HG03159 (cell line): Measurements from ENCODE around the gene STXBP1.

Experiments
- ATAC-seq: cut with Tn5 transposase; IDR thresholded peaks from one replicate; pipeline ENCODE4 v1.9.1; 2021; ENCODE audit warnings: mild to moderate bottlenecking, moderate library complexity; ENCODE audit not compliant: unreplicated experiment

STXBP1 gene

DNA sequence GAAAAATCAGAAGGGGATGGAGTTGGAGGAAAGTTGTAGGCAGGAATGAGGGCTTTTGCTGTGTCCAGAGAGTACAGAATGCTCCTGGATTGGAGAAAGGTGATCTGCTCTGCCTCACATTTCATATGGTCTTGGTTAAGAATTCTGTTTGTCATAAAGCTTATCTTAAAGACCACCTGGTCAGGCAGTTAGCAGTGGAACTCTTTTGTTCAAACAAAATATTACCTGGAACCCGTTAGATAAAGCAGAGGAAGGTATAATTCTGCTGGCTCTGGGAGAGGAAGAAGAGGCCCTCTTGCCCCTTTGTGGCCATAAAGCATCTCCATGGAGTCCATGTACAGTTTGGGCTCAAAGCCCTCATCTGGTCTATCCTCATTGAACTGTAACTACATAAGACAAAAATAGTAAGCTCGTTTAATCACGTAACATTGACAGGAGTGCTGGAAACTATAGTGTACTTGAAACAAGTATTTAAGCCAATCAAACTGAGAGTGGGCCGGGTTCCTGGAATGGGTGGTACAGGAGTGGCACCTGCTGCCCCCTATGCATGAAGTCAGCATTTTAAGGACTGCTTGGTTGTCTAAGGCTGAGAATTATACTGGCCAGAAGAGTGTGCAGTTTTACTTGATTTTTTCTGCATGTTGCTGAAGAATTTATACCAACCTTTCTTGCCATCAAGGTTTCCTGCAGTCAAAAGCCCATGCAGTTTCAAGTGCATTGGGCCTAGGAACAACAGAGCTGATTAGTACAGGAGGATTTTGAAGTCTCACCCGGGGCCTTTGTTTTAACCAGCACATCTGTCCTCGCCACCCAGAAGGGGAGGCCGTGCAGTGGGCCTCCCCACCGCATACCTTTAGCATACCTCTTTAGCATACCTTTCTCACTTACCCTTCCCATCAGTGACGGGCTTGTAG, 39.9 kb downstream of the STXBP1 start:
- no peak for ATAC-seq

DNA sequence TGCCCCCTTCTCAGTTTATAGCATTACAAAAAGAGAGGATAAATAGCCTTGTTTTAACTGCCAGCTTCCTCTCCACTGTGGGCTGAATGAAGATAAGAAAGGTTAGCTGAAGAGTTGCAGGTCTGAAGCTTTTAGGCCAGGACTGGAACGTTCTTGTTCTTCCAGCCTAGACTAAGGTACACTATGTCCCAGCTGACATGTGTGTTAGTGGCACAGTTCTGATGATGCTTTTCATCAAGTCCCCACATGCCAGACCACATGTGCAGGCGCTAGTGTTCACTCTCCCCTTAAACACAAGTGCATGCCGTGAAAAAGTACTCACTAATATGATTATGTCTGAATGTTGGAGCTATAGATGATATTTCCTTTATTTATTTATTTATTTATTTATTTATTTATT, 40.7 kb downstream of the STXBP1 start:
- no peak for ATAC-seq

DNA sequence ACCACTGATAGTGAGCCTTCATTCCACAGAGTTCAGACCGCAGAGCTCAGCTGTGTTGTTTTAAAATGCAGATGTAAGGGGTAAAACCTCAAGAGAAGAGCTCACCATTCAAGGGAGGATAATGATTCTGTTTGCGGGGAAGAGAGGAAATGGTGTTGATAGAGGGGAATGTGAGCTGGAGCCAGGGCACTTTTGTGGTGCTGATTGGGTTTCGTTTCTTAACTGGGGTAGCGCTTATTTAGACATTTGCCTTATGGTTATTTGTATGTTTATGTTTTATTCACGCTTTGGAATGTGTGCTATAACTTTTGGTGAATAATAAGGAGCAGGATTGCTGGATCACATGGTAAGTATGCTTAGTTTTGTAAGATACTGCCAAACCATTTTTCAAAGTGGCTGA, 42.5 kb downstream of the STXBP1 start:
- no peak for ATAC-seq

DNA sequence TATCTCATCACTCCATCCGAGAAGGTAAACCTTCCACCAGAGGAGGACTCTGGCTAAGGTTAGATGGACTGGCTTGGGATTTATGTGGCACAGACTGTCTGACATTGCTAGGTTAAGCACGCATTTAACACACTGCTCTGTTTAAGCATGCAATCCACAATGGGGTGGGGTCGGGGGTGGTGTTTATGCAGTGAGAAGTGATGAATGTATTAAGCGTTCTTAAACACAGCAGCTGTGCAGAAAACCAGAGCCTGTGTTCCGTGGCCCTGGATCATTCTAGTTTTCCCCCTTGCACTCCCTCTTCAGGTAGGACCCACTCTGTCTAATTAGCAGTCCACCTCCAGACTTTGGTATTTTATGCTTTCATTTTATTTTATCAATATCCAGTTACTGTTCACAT, 46.4 kb downstream of the STXBP1 start:
- no peak for ATAC-seq

DNA sequence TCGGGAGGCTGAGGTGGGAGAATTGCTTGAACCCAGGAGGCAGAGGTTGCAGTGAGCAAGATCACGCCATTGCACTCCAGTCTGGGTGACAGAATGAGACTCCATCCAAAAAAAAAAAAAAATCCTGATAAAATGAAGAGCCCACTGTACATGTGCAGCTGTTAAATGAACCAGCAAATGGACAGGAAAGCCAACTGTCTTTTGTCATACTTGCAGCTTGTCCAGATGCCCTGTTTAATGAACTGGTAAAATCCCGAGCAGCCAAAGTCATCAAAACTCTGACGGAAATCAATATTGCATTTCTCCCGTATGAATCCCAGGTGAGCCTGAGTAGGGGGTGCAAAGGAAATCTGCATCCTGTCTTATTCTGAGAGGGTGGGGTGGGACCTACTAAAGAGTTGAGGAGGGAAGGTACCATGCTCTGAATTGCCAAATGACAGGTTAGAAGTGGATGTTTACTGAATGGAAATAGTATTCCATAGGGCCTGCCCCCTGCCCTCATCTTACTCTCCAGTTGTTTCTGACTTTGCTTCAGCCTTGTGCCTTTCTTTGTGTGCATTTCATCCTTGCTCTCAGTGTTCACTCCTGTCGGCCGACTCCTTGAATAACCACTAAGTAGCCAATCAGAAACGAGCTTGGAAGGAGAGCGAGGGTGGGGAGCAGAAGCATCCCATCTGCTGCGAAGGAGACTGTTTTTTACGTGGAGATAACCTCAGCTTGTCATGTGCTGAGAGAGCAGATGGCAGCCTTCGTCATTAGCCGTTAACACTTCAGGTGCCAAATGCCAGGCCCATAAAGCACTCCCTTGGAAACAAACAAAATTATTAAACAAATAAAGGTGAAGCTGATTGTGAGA, 49.0 kb downstream of the STXBP1 start:
- no peak for ATAC-seq

DNA sequence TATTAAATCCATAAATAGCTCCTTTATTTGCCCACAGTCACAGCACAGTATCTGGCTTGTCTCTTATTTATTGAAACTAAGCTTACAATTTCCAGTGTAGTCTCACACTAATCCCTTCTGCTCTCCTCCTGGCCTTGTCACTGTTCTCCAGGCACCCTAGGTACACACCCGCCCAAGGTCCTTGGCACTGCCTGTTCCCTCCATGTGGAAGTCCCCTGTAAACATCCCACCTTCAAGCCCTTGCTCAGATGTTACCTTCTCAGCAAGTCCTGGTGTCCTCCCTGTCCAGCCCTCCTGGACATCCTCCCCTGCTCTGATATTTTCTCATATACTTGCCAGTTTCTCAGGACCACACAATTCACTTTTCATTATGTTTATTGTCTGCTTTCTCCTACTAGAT, 50.5 kb downstream of the STXBP1 start:
- no peak for ATAC-seq

DNA sequence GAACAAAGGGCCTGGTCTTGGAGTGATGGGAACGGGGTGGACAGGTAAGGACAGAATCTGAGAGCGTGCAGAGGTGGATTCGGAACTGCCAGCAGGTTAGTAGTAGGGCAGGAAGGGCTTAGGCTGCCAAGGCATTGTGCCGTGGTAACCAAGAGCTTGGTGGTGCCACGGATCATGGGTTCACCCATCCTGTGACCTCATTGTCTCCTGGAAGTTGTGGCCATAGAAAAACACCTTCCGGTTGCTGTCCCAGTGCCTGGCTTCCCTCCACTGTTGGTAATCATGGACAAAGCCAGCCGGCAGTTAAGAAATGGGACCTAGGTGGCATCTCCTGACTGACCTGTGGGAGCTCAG, 52.2 kb downstream of the STXBP1 start:
- ATAC-seq: no peak

DNA sequence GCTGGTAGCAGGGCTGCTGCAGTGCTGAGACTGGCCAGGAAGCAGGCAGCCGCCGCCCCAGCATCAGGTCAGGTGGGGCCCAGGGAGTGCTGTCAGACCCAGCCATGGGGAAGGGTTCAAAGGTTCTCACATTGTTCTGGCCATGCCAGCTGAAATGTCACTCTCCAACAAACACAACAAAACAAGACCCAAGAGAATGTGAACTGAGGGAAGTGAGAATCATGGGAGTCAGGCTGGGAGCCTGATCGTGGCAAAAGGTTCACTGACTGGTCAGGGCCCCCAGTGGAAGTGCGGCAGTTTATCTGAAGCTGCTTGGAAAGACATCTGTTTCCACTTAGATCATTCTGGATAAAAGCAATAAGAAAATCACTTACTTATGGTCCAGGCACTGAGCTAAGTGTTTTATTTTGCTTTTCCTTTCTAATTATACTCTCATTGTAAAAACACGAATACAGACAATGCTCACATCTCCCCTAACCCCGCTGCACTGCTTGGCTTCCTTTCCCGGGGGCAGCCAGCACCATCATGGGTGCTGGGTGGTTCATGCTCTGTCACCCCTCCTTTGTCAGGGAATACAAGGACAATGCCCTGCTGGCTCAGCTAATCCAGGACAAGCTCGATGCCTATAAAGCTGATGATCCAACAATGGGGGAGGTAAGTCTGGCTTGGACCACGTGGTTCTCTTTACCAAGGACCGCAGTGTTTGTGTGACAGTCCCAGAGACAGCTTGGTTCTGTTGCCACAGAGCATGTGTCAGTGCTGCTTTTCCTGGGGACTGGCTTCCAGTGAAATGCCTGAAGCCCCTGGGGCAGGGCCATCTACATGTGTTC, 52.8 kb downstream of the STXBP1 start:
- ATAC-seq: no peak

DNA sequence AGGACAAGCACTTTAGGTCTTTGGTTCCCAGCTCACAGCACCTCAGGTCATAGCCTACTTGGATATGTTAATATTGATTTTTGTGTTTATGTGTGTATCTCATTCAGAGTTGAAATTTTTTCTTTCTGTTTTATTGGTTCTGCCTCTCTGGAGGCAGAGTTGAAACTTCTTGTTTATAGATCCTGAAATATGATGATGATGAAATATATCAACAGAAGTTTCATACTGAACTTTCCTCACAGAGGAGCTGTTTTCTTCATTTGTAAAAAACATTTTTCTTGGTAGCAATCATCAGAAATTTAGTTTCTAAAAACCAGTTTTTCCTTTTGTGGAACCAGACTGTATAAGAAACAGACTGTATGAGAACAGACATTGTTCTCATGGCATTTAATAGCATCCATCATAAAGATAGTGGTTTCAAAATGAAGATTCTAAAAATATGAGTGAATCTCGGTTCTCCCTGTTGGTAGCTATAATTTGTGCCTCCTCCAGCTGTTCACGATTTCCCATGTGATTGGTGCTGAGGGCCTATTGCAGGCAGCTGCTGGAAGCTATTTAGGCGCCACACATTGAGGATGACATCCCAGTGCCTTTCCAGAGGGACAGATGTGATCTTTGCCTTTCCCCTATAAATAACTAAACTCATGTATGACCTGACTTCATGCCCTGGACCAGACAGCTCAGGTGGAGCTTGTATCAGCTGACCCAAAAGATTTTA, 55.2 kb downstream of the STXBP1 start:
- no peak for ATAC-seq

DNA sequence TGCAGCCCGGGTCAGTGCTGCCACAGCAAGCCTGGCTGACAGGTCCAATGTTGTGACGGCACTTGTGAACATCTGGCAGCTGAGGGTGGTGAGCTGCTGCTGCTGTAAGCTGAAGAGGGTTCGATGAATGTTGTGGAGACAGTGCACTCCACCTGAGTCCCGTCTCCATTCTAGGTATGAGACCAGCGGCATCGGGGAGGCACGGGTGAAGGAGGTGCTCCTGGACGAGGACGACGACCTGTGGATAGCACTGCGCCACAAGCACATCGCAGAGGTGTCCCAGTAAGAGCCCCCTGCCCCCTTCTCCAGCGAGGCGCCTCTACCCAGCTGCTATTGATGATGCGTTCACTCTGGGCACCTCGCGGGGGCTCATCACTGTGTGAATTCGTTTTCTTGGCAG, 55.8 kb downstream of the STXBP1 start:
- ATAC-seq: no peak

DNA sequence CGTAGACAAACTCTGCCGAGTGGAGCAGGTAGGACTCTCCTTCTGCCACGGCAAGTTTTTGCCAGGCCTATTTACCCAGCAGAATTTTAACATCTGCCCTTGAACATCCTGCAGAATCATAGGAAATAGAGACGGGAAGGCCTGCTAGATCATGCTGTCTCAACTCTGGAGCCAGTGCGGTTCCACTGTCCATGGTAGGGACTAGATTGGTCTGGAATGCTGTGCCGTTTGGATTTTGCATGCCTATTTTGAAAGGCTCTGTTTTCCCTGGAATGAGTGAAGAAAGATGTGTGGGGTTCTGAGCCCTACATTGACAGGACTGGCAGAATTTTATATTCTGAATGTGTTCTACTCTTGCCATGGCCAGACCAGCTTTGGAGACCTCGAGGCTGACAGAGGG, 61.2 kb downstream of the STXBP1 start:
- no peak for ATAC-seq

DNA sequence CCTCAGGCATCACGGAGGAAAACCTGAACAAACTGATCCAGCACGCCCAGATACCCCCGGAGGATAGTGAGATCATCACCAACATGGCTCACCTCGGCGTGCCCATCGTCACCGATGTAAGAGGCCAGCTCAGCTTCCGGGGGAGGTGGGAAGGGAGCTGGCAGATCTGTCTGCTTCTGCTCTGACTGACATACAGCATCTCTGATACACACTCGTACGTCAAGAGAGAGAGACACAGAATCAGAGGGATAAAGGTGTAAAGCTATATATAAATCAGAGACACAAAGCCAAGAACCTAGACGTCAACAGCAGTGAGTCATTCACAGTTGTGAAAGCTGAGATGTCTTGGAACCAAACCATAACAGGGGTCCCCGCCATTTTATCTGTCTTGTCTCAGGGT, 64.6 kb downstream of the STXBP1 start:
- ATAC-seq: no peak

DNA sequence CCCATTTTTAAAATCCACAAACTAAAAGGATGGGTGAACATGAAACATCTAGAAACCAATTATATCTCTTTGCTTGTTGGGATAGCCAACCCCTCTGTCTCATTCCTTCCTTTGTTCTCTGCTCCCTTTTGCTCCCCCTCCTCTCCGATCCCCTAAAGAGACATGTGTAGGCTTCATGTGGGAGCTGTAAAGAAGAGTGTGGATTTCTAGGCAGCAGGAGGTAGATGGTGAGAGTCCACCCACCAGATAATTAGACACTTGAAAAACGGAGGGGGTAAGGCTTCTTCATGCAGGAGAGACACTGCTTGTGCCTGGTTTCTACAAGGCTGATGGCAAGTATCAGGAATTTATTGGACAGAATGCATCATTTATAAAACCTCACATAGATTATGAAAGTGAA, 67.4 kb downstream of the STXBP1 start:
- no peak for ATAC-seq

DNA sequence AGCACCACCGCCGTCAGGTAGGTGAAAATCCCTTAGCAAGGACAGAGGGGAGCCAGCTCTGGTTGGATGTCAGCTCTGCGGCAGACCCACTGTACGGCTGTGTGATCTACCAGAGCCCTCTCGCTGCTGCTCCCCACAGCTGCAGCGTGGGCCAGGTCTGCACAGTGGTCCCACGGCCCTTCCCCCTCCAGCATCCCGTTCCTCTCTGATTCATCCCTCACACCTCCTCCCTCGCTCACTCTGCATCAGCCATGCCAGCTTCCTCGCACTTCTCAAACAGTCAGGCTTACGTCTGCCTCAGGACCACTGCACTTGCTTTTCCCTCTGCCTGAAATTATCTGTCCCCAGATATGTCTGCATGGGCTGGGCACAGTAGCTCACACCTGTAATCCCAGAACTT, 68.1 kb downstream of the STXBP1 start:
- no peak for ATAC-seq

DNA sequence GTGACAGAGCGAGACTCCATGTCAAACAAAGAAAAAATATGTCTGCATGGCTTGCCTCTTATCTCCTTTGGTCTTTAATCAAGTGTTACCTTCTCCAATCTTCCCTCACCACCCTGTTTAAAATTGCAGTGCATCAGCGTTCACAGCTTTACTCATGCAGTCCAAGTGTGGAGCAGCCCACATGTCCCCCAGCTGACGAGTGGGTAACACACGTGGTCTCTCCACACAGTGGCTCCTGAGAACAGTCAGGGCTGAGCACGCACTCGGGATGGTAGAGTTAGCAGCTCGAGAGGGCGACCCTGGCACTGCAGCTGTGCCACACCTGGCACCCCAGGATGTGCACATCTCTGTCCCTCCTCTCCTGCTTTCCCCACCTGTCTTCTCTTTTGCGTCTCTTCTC, 68.8 kb downstream of the STXBP1 start:
- no peak for ATAC-seq

DNA sequence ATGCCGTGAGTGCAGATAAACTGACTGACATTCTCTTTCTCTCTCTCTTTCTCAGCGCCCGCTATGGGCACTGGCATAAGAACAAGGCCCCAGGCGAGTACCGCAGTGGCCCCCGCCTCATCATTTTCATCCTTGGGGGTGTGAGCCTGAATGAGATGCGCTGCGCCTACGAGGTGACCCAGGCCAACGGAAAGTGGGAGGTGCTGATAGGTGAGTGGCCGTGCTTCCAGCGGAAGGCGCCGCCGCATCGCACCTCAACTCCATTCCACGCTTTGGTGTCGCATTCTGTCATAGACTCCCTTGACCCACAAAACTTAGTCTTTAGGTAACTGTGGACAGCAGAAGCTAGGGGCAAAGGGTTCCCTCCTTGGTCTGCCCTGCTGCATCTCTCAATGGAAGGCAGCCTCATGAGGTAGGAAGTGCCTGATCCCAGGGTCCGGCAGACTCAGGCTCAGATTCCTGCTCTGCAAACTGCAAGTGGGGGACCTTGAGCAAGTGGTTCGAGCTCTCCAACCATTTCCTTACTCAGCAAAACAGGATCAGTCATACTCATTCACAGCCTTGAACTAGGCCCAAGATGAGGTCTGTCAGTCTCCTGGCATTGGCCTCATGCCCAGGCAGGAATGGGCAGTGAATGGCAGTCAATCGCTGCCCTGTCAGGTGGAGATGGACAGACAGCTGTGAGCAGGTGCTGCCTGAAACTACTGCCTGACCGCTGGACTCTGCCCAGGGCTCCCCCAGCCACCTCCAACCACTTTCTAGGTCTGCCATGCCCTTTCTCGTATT, 70.5 kb downstream of the STXBP1 start:
- no peak for ATAC-seq

DNA sequence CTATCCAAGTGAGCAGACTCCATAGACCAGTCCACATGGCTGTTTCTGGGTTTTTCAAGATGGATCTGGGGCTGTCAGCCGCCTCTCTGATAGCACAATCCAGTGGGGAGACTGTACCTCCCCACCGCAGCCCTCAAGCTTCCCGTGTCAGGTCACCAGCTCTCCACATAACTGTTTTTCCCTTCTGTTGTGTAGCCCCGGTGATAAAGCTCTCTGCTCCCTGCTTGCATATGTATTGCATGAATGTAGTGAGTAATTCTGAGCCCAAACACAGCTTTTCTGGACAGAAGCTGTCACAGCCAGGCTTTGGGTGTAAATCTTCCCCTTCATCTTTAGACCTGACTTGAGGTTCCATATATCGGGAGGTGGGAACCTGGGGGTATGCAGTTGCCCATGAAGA, 71.6 kb downstream of the STXBP1 start:
- no peak for ATAC-seq

DNA sequence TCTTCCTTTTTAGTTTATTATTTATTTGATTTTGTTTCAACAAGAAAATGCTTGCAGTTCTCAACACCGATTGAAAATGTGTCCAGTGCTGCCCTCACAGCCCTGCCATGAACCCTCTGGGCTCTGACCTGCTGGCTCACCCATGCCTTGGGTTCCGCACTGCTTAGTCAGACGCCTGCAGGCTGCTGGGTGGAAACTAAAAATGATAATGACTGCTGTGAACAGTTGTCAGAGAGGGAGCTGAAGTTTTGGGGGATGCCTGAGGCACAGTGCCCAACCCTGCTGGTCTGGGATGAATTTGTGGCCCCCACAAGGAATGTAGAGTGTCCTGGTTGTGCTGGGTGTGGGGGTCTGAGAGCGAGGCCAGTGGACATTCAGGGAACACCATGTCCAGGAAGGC, 72.5 kb downstream of the STXBP1 start:
- ATAC-seq: no peak

DNA sequence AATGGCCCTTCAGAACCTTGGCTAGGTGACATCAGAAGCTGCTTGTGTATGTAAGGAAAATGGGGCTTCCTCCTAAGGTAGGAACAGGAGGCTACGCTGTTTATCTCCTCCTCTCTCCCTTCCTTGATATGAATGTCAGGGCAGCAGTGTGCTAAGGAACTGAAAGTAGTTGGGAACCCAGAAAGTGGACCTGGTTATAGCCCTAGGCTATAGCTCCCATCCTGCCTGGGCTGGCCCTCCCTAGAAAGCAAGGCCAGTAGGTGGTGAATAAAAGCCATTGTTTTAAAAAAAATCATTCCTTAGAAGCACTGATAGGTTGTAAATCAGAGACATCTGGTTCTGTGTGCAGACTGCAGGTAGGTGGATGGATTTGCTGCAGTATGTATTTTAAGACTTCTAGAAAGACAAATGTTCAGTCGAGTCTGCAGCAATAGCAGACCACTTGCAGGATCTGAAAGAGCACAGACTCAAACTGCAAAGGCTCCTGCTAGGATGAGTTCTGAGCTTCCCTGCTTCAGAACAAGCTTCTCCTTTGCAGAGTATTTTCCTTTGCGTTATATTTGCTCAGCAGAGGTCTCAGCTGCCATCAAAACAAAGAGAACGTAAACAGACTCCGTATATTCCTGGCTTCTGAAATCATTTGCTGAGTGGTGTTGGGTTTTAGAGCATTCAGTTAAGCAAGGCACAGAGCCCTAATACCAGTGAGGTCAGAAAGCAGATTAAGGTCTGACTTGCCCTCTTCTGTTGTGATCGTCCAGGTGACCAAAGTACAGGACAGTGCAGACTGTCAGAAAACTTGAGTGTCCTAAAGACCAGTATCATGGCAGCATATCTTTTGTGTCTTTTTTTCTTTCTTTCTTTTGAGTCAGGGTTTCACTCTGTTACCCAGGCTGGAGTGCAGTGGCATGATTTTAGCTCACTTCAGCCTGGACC, 74.7 kb downstream of the STXBP1 start:
- ATAC-seq: no peak
